ENCODE data around the gene CCN2.

DNA sequence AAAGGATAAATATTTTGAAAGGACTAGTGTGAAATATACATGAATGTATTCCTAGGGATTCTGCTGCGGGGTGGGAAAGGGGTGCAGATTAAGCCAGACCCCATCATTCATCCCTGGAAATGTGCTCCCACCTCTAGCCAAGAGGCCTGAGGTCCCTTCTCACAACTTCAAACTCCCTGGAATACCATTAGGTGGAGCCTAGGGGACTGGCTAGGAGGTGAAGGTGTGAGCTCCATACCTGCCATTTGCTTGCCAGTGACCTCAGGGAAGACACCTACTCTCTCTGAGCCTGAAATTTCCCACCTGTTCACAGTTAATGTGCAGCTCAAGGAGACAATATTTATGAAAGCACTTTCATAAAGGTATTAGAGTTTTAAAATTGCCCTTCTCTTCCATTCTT, 4.7 kb upstream of the CCN2 start:
- TF ChIP-seq, protein P1, sequence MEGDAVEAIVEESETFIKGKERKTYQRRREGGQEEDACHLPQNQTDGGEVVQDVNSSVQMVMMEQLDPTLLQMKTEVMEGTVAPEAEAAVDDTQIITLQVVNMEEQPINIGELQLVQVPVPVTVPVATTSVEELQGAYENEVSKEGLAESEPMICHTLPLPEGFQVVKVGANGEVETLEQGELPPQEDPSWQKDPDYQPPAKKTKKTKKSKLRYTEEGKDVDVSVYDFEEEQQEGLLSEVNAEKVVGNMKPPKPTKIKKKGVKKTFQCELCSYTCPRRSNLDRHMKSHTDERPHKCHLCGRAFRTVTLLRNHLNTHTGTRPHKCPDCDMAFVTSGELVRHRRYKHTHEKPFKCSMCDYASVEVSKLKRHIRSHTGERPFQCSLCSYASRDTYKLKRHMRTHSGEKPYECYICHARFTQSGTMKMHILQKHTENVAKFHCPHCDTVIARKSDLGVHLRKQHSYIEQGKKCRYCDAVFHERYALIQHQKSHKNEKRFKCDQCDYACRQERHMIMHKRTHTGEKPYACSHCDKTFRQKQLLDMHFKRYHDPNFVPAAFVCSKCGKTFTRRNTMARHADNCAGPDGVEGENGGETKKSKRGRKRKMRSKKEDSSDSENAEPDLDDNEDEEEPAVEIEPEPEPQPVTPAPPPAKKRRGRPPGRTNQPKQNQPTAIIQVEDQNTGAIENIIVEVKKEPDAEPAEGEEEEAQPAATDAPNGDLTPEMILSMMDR (IDR thresholded peaks at IDR 0.05) = no peak
- TF ChIP-seq EZH2 (IDR thresholded peaks at IDR 0.05; ENCODE audit: borderline replicate concordance, insufficient read depth, low read depth, low read length, poor library complexity, severe bottlenecking) = no peak

Measured in B cell (primary cell).